ENCODE measurements around the gene UBD.

Gene UBD

GRCh38 chr6:29577544-29577943 lies 18.0 kb upstream of the UBD start:
- Mint-ChIP-seq H3K27me3 (peaks cover 20% of the 10 kb centered on the region), H3K4me3 (no peak overlapping the region), H3K9me3 (no peaks in the 10 kb centered on the region), H3K27ac (no peak overlapping the region), H3K4me1 (no peaks in the 10 kb centered on the region), H3K36me3 (no peaks in the 10 kb centered on the region)
- ATAC-seq (ENCODE audit: low read depth) (no peak), DNase-seq (ENCODE audit: low spot score in 2 of 2) (no peak)

DNA sequence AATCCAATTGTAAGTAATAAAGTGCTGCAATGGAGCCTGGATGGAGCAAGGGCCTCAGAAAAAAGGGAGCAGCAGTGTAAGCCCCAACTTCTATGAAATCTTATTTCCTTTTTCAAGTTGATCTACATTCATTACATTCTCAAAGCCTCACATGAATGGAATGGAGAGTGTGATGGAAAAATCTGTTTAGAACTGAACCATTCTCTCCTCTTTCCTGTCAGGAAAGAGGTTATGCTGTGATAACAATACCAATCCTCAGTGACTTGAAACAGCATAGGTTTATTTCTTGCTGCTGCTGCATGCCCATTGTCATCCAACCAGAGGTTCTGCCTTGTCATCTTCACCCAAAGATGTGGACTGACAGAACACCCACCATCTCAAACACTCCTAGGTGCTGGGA lies 16.5 kb upstream of the UBD start:
- H3K9me3 Mint-ChIP-seq: no peaks in the 10 kb centered on the region
- H3K4me1 Mint-ChIP-seq: no peaks in the 10 kb centered on the region
- no peak overlapping the region for H3K4me3 Mint-ChIP-seq
- ATAC-seq (ENCODE audit: low read depth) (no peak), DNase-seq (ENCODE audit: low spot score in 2 of 2) (no peak)
- no peaks in the 10 kb centered on the region for H3K36me3 Mint-ChIP-seq
- peaks cover 26% of the 10 kb centered on the region for H3K27me3 Mint-ChIP-seq
- H3K27ac Mint-ChIP-seq: no peak overlapping the region

GRCh38 chr6:29567991-29568390 lies 8.5 kb upstream of the UBD start:
- DNase-seq (ENCODE audit: low spot score in 2 of 2): no peak
- Mint-ChIP-seq H3K4me3 (no peak overlapping the region), H3K9me3 (peaks cover 2% of the 10 kb centered on the region), H3K27me3 (peaks cover 8% of the 10 kb centered on the region), H3K27ac (no peak overlapping the region), H3K36me3 (no peaks in the 10 kb centered on the region), H3K4me1 (peaks cover 7% of the 10 kb centered on the region)
- ATAC-seq (ENCODE audit: low read depth): no peak

DNA sequence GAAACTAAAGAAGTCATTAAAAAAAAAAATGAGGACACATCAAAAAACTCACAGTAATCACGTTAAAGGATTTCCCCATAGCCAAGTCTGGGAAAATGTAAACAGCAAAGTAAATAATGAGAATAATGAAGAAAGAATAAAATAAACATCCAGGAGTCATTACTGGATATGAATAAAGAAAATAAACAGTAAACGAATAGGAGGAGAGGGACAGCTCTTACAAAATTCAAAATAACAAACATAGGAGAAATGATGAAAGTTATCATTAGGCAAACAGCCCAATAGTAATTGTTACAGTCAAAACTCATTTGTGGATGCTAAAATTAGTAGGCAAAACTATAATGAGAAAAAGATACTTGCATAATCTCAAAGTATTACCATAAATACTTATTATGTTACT lies 8.0 kb upstream of the UBD start:
- no peaks in the 10 kb centered on the region for H3K36me3 Mint-ChIP-seq
- peaks cover 7% of the 10 kb centered on the region for H3K4me1 Mint-ChIP-seq
- H3K27ac Mint-ChIP-seq: no peak overlapping the region
- DNase-seq (ENCODE audit: low spot score in 2 of 2): no peak
- peaks cover 2% of the 10 kb centered on the region for H3K9me3 Mint-ChIP-seq
- peaks cover 8% of the 10 kb centered on the region for H3K27me3 Mint-ChIP-seq
- no peak overlapping the region for H3K4me3 Mint-ChIP-seq
- no peak for ATAC-seq (ENCODE audit: low read depth)

- Mint-ChIP-seq H3K27ac (no peak overlapping the region), H3K36me3 (no peaks in the 10 kb centered on the region), H3K4me3 (no peak overlapping the region), H3K4me1 (peaks cover 7% of the 10 kb centered on the region), H3K9me3 (peaks cover 2% of the 10 kb centered on the region), H3K27me3 (peaks cover 5% of the 10 kb centered on the region)
- DNase-seq (ENCODE audit: low spot score in 2 of 2): no peak
- ATAC-seq (ENCODE audit: low read depth): no peak
These were observed 7.3 kb upstream of the UBD start for GRCh38 chr6:29566856-29567255.

- H3K36me3 Mint-ChIP-seq: no peaks in the 10 kb centered on the region
These were observed 5.3 kb upstream of the UBD start for GRCh38 chr6:29564875-29565274.

GRCh38 chr6:29563435-29563965 lies 4.0 kb upstream of the UBD start:
- Mint-ChIP-seq H3K27me3 (peaks cover 16% of the 10 kb centered on the region), H3K27ac (no peak overlapping the region), H3K9me3 (peaks cover 2% of the 10 kb centered on the region), H3K4me3 (no peak overlapping the region), H3K36me3 (no peaks in the 10 kb centered on the region), H3K4me1 (peaks cover 7% of the 10 kb centered on the region)
- DNase-seq (ENCODE audit: low spot score in 2 of 2) (no peak), ATAC-seq (ENCODE audit: low read depth) (no peak)

More at GRCh38 chr6:29564875-29565274, 5.3 kb upstream of the UBD start:
- peaks cover 11% of the 10 kb centered on the region for H3K27me3 Mint-ChIP-seq
- peak; percentile 31 for ATAC-seq (ENCODE audit: low read depth)
- no peak overlapping the region for H3K4me3 Mint-ChIP-seq
- H3K4me1 Mint-ChIP-seq: peaks cover 7% of the 10 kb centered on the region
- no peak overlapping the region for H3K27ac Mint-ChIP-seq
- peaks cover 2% of the 10 kb centered on the region for H3K9me3 Mint-ChIP-seq
- no peak for DNase-seq (ENCODE audit: low spot score in 2 of 2)

DNA sequence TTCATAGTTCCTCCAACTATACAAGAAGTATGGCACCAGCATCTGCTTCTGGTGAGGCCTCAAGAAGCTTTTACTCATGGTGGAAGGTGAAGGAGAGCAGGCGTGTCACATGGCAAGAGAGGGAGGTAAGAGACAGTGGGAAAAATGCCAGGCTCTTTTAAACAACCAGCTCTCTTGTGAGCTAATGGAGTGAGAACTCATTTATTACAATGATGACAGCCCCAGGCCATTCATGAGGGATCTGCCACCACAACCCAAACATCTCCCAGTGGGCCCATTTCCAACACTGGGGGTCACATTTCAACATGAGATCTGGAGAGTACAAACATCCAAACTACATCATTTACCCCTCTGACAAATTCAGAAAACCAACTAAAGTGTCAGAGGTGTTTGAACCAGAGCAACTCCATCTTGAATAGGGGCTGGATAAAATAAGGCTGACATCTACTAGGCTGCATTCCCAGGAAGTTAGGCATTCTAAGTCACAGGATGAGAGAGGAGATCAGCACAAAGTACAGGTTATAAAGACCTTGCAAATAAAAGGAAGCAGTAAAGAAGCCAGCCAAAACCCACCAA lies 2.2 kb upstream of the UBD start:
- Mint-ChIP-seq H3K9me3 (no peaks in the 10 kb centered on the region), H3K4me3 (no peak overlapping the region), H3K4me1 (peaks cover 5% of the 10 kb centered on the region), H3K27me3 (peaks cover 14% of the 10 kb centered on the region), H3K36me3 (no peaks in the 10 kb centered on the region), H3K27ac (no peak overlapping the region)
- no peak for DNase-seq (ENCODE audit: low spot score in 2 of 2)
- no peak for ATAC-seq (ENCODE audit: low read depth)

- ATAC-seq (ENCODE audit: low read depth) (no peak), DNase-seq (ENCODE audit: low spot score in 2 of 2) (no peak)
- Mint-ChIP-seq H3K36me3 (no peaks in the 10 kb centered on the region), H3K4me1 (peaks cover 5% of the 10 kb centered on the region), H3K27ac (no peak overlapping the region), H3K9me3 (no peaks in the 10 kb centered on the region), H3K4me3 (no peak overlapping the region), H3K27me3 (peaks cover 18% of the 10 kb centered on the region)
These were observed 1.6 kb upstream of the UBD start for GRCh38 chr6:29561091-29561490.

- H3K4me3 Mint-ChIP-seq: no peak overlapping the region
- no peaks in the 10 kb centered on the region for H3K36me3 Mint-ChIP-seq
- DNase-seq (ENCODE audit: low spot score in 2 of 2) (no peak), ATAC-seq (ENCODE audit: low read depth) (no peak)
- H3K27ac Mint-ChIP-seq: no peak overlapping the region
- H3K9me3 Mint-ChIP-seq: no peaks in the 10 kb centered on the region
- peaks cover 33% of the 10 kb centered on the region for H3K27me3 Mint-ChIP-seq
- H3K4me1 Mint-ChIP-seq: peaks cover 8% of the 10 kb centered on the region
These were observed 973 bp downstream of the UBD start for GRCh38 chr6:29558439-29559079.

GRCh38 chr6:29557320-29557719 lies 2.2 kb downstream of the UBD start:
- H3K9me3 Mint-ChIP-seq: no peaks in the 10 kb centered on the region
- no peak overlapping the region for H3K27ac Mint-ChIP-seq

DNA sequence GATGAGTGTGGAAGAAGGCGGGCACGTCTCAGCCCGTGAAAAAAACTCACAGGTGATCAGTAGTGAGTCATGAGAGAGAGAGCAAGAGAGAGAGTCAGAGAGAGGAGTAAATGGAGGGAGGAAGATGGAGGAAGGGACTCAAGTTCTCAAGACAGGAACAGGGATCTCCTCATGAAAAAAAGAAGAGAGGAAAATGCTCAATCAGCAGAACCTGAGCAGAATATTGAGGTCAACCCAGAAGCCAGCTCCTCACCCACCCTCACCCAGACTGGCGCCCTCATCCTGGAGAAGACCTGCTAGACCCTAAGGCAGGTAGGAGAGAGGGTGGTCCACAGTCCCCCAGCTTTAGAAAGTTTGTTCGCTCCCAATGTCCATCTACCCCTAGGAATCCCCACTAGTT lies 4.8 kb downstream of the UBD start:
- peaks cover 7% of the 10 kb centered on the region for H3K4me1 Mint-ChIP-seq
- ATAC-seq (ENCODE audit: low read depth) (no peak), DNase-seq (ENCODE audit: low spot score in 2 of 2) (no peak)
- no peak overlapping the region for H3K4me3 Mint-ChIP-seq
- H3K9me3 Mint-ChIP-seq: no peaks in the 10 kb centered on the region
- no peaks in the 10 kb centered on the region for H3K36me3 Mint-ChIP-seq
- H3K27ac Mint-ChIP-seq: no peak overlapping the region
- peaks cover 26% of the 10 kb centered on the region for H3K27me3 Mint-ChIP-seq

More at GRCh38 chr6:29557320-29557719, 2.2 kb downstream of the UBD start:
- ATAC-seq (ENCODE audit: low read depth) (no peak), DNase-seq (ENCODE audit: low spot score in 2 of 2) (no peak)
- no peaks in the 10 kb centered on the region for H3K36me3 Mint-ChIP-seq
- peaks cover 33% of the 10 kb centered on the region for H3K27me3 Mint-ChIP-seq
- H3K4me1 Mint-ChIP-seq: peaks cover 7% of the 10 kb centered on the region
- no peak overlapping the region for H3K4me3 Mint-ChIP-seq

DNA sequence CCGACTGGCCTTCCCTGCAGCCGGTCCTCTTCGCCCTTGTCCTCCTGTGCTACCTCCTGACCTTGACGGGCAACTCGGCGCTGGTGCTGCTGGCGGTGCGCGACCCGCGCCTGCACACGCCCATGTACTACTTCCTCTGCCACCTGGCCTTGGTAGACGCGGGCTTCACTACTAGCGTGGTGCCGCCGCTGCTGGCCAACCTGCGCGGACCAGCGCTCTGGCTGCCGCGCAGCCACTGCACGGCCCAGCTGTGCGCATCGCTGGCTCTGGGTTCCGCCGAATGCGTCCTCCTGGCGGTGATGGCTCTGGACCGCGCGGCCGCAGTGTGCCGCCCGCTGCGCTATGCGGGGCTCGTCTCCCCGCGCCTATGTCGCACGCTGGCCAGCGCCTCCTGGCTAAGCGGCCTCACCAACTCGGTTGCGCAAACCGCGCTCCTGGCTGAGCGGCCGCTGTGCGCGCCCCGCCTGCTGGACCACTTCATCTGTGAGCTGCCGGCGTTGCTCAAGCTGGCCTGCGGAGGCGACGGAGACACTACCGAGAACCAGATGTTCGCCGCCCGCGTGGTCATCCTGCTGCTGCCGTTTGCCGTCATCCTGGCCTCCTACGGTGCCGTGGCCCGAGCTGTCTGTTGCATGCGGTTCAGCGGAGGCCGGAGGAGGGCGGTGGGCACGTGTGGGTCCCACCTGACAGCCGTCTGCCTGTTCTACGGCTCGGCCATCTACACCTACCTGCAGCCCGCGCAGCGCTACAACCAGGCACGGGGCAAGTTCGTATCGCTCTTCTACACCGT lies 6.1 kb downstream of the UBD start:
- H3K27ac Mint-ChIP-seq: no peak overlapping the region
- no peaks in the 10 kb centered on the region for H3K36me3 Mint-ChIP-seq
- H3K27me3 Mint-ChIP-seq: peaks cover 29% of the 10 kb centered on the region
- ATAC-seq (ENCODE audit: low read depth) (peak; percentile 63), DNase-seq (ENCODE audit: low spot score in 2 of 2) (peak; percentile 18 to 43)
- H3K4me1 Mint-ChIP-seq: peaks cover 7% of the 10 kb centered on the region
- H3K4me3 Mint-ChIP-seq: peak overlapping the region; percentile 90
- no peaks in the 10 kb centered on the region for H3K9me3 Mint-ChIP-seq

- Mint-ChIP-seq H3K4me1 (peaks cover 7% of the 10 kb centered on the region), H3K27me3 (peaks cover 32% of the 10 kb centered on the region), H3K36me3 (no peaks in the 10 kb centered on the region), H3K27ac (no peak overlapping the region), H3K4me3 (peak overlapping the region; percentile 90), H3K9me3 (no peaks in the 10 kb centered on the region)
- ATAC-seq (ENCODE audit: low read depth): peak; percentile 83
- peak; percentile 48 to 60 for DNase-seq (ENCODE audit: low spot score in 2 of 2)
These were observed 7.0 kb downstream of the UBD start for GRCh38 chr6:29552512-29553051.

Measured in memory B cell (primary cell).